Peyer's patch (tissue), 4 donors: ENCODE measurements around the gene RNASEH2A.

Experiments
- CTCF ChIP-seq, 6 experiments: fragments of 450-650 bp in 4 of 6; fragments of 200-600 bp in 2 of 6; sonication (generic) in 1 of 6; IDR thresholded peaks; one replicate each; pipeline ENCODE4 v1.5.1; 2017 to 2019; ENCODE audit warnings: antibody characterized with exemption in 6 of 6, mild to moderate bottlenecking in 3 of 6, moderate library complexity in 1 of 6
- POLR2A ChIP-seq, 2 donors: fragments of 450-650 bp; IDR thresholded peaks; one replicate each; pipeline ENCODE4 v1.5.1; 2017; ENCODE audit warnings: antibody characterized with exemption in 2 of 2, mild to moderate bottlenecking in 2 of 2, moderate library complexity in 2 of 2

- TF ChIP-seq CTCF (IDR thresholded peaks at IDR 0.05) (no peak), POLR2A (IDR thresholded peaks at IDR 0.05) (no peak)
These were observed 37.8 kb downstream of the RNASEH2A start for GRCh38 chr19:12843999-12844732.
